Esophagus squamous epithelium (tissue), 5 donors: ENCODE results near the gene MPV17L2. TPM values are rescaled to one million over a fixed set of nuclear protein-coding genes. Genes with fewer than 3 reads are reported as not detected.

Experiments used
- DNase-seq: peaks from one replicate; lab custom pipeline; 2025; lab: John Stamatoyannopoulos, UW
- H3K27ac ChIP-seq, 4 donors: fragments of 200-600 bp; sonication (generic); one replicate each; pipeline ENCODE4 v1.5.1; 2016 to 2019; ENCODE audit warnings: mild to moderate bottlenecking in 1 of 4
- H3K27me3 ChIP-seq, 4 donors: fragments of 200-600 bp; sonication (generic); 1 replicate in 3 of 4; 2 replicates in 1 of 4; pipeline versions ENCODE4 v1.5.1 to v1.6.0; 2017 to 2021; ENCODE audit warnings: antibody characterized with exemption in 1 of 4
- H3K36me3 ChIP-seq, 3 donors: fragments of 200-600 bp; sonication (generic); one replicate each; pipeline ENCODE4 v1.5.1; 2016 to 2019
- H3K4me1 ChIP-seq, 3 donors: fragments of 200-600 bp; sonication (generic); one replicate each; pipeline ENCODE4 v1.5.1; 2017 to 2019
- H3K4me3 ChIP-seq, 4 donors: fragments of 200-600 bp; sonication (generic); 1 replicate in 3 of 4; 2 replicates in 1 of 4; pipeline ENCODE4 v1.5.1; 2016 to 2019; ENCODE audit warnings: mild to moderate bottlenecking in 2 of 4, moderate library complexity in 1 of 4
- H3K9me3 ChIP-seq, 3 donors: fragments of 200-600 bp; sonication (generic); one replicate each; pipeline ENCODE4 v1.5.1; 2016 to 2019
- CTCF ChIP-seq, 6 experiments: fragments of 450-650 bp in 4 of 6; fragments of 200-600 bp in 2 of 6; sonication (generic) in 2 of 6; IDR thresholded peaks; one replicate each; pipeline ENCODE4 v1.5.1; 2016 to 2019; ENCODE audit warnings: antibody characterized with exemption in 6 of 6, mild to moderate bottlenecking in 4 of 6, moderate library complexity in 4 of 6
- POLR2A ChIP-seq, 4 donors: fragments of 450-650 bp; IDR thresholded peaks; one replicate each; pipeline ENCODE4 v1.6.1; 2017; ENCODE audit warnings: antibody characterized with exemption in 4 of 4, mild to moderate bottlenecking in 4 of 4, moderate library complexity in 3 of 4
- WGBS, 2 donors: methylation state at CpG; one replicate each; pipeline ENCODE4 v1.1.5; 2018; 5-methylcytosine and 5-hydroxymethylcytosine counted together
- intact Hi-C: fragments of 100-400 bp; cut with DNase I; formaldehyde crosslinking; loops from one replicate; pipeline ENCODE4 v1.15.0; 2022
- total RNA-seq, 4 donors: library from RNA; depleted of rRNA; stranded (reverse); fragments of >200 nt; gene quantifications; one replicate each; pipeline ENCODE4 v1.1.0, GENCODE V29; 2016
- donor health status: DM: yes; HTN: yes; CAD: no.

Gene MPV17L2
- total RNA-seq, 4 donors from 2014 or later = 10.6 to 23.5 (median 14.0) TPM

GRCh38 chr19:18176367-18177310 lies 16.4 kb upstream of the MPV17L2 start:
- Histone ChIP-seq H3K9me3 (no peaks in the 10 kb centered on the region), H3K4me3 (no peak overlapping the region), H3K4me1 (peaks cover 7 to 39% (median 14%) of the 10 kb centered on the region in 3 donors), H3K36me3 (peaks cover 0 to 14% (median 0%) of the 10 kb centered on the region in 3 donors), H3K27me3 (no peaks in the 10 kb centered on the region), H3K27ac (no peak overlapping the region)
- DNase-seq = no peak
- intact Hi-C loops = no loop called here
- WGBS, 2 donors = 63 to 80% methylated on average over 3 to 10 of the region's 19 CpGs
- TF ChIP-seq CTCF (IDR thresholded peaks at IDR 0.05) (no peak), POLR2A (IDR thresholded peaks at IDR 0.05) (no peak)

GRCh38 chr19:18179957-18180356 lies 13.1 kb upstream of the MPV17L2 start:
- Histone ChIP-seq H3K27ac (no peak overlapping the region), H3K27me3 (no peaks in the 10 kb centered on the region), H3K36me3 (peaks cover 0 to 14% (median 0%) of the 10 kb centered on the region in 3 donors), H3K4me3 (no peak overlapping the region), H3K4me1 (peaks cover 0 to 8% (median 2%) of the 10 kb centered on the region in 3 donors), H3K9me3 (no peaks in the 10 kb centered on the region)
- intact Hi-C loops = no loop called here
- TF ChIP-seq CTCF (IDR thresholded peaks at IDR 0.05) (no peak), POLR2A (IDR thresholded peaks at IDR 0.05) (no peak)
- no peak for DNase-seq
- WGBS, 2 donors = 81 to 90% methylated on average over 5 of the region's 5 CpGs

- no peak for DNase-seq
- no peaks in the 10 kb centered on the region for H3K27me3 ChIP-seq
- intact Hi-C loops = no loop called here
- H3K27ac ChIP-seq = no peak overlapping the region
- H3K4me3 ChIP-seq = no peak overlapping the region
- no peaks in the 10 kb centered on the region for H3K36me3 ChIP-seq
- no peaks in the 10 kb centered on the region for H3K9me3 ChIP-seq
- no peaks in the 10 kb centered on the region for H3K4me1 ChIP-seq
- no peak for TF ChIP-seq CTCF (IDR thresholded peaks at IDR 0.05)
- TF ChIP-seq POLR2A (IDR thresholded peaks at IDR 0.05) = no peak
Measured at GRCh38 chr19:18183529-18183928, 9.5 kb upstream of the MPV17L2 start.

- 67 to 77% methylated on average over 5 to 6 of the region's 6 CpGs for whole genome bisulfite sequencing, 2 donors
- no peaks in the 10 kb centered on the region for H3K27me3 ChIP-seq
Measured at GRCh38 chr19:18185538-18185937, 7.5 kb upstream of the MPV17L2 start.

More at GRCh38 chr19:18185538-18185937, 7.5 kb upstream of the MPV17L2 start:
- H3K27ac ChIP-seq = no peak overlapping the region
- intact Hi-C loops = no loop called here
- H3K36me3 ChIP-seq = no peaks in the 10 kb centered on the region
- H3K9me3 ChIP-seq = no peaks in the 10 kb centered on the region
- no peaks in the 10 kb centered on the region for H3K4me1 ChIP-seq
- no peak overlapping the region for H3K4me3 ChIP-seq
- TF ChIP-seq CTCF (IDR thresholded peaks at IDR 0.05) = no peak
- no peak for TF ChIP-seq POLR2A (IDR thresholded peaks at IDR 0.05)
- DNase-seq = no peak
